MM.1S (cell line): Measurements from ENCODE around the gene SIM1.

Experiments used
- DNase-seq: peaks from one replicate; pipeline ENCODE4 v3.0.0-alpha.2; 2015
- H2AFZ ChIP-seq: fragments of 300-600 bp; sonication (generic); 2 replicates; pipeline ENCODE4 v1.6.0; 2016; ENCODE audit warnings: antibody characterized with exemption, low read length
- H3F3A ChIP-seq: fragments of 300-600 bp; sonication (generic); 2 replicates; pipeline ENCODE4 v1.6.1; 2016; ENCODE audit warnings: mild to moderate bottlenecking, antibody characterized with exemption, low read length, moderate library complexity, mixed read lengths; ENCODE audit not compliant: insufficient read depth
- H3K27ac ChIP-seq: fragments of 300-600 bp; sonication (generic); 2 replicates; pipeline ENCODE4 v1.5.1; 2016; ENCODE audit warnings: mild to moderate bottlenecking, low read length
- H3K27me3 ChIP-seq: fragments of 300-600 bp; sonication (generic); replicated peaks from 2 replicates; pipeline ENCODE4 v1.6.0; 2016; ENCODE audit warnings: low read length; ENCODE audit not compliant: insufficient read depth
- H3K36me3 ChIP-seq: fragments of 300-600 bp; sonication (generic); replicated peaks from 2 replicates; pipeline ENCODE4 v1.6.1; 2016; ENCODE audit warnings: mild to moderate bottlenecking, low read length, mixed read lengths; ENCODE audit not compliant: insufficient read depth
- H3K4me1 ChIP-seq: fragments of 300-600 bp; sonication (generic); 2 replicates; pipeline ENCODE4 v1.6.1; 2016; ENCODE audit warnings: low read length, mixed read lengths
- H3K4me2 ChIP-seq: fragments of 300-600 bp; sonication (generic); 2 replicates; pipeline ENCODE4 v1.6.0; 2016; ENCODE audit warnings: low read depth, low read length
- H3K4me3 ChIP-seq: fragments of 300-600 bp; sonication (generic); 2 replicates; pipeline ENCODE4 v1.5.1; 2016; ENCODE audit warnings: low read length, mixed read lengths
- H3K79me2 ChIP-seq: fragments of 300-600 bp; sonication (generic); 2 replicates; pipeline ENCODE4 v1.6.1; 2016; ENCODE audit warnings: mixed run types, low read length, mixed read lengths
- H3K9ac ChIP-seq: fragments of 300-600 bp; sonication (generic); 2 replicates; pipeline ENCODE4 v1.6.1; 2016; ENCODE audit warnings: low read length, mixed read lengths
- H3K9me2 ChIP-seq: fragments of 300-600 bp; sonication (generic); replicated peaks from 2 replicates; pipeline ENCODE4 v1.6.1; 2016; ENCODE audit warnings: mild to moderate bottlenecking, low read length, mixed read lengths; ENCODE audit not compliant: insufficient read depth
- H3K9me3 ChIP-seq: fragments of 300-600 bp; sonication (generic); replicated peaks from 2 replicates; pipeline ENCODE4 v1.6.1; 2016; ENCODE audit warnings: mild to moderate bottlenecking, low read length, mixed read lengths; ENCODE audit not compliant: insufficient read depth
- H4K20me1 ChIP-seq: fragments of 300-600 bp; sonication (generic); 2 replicates; pipeline ENCODE4 v1.6.1; 2016; ENCODE audit warnings: mild to moderate bottlenecking, low read length, moderate library complexity, mixed read lengths; ENCODE audit not compliant: insufficient read depth
- CTCF ChIP-seq: fragments of 300-600 bp; sonication (generic); IDR thresholded peaks from 2 replicates; pipeline ENCODE4 v1.5.1; 2016; ENCODE audit warnings: antibody characterized with exemption, low read length, mixed read lengths
- EZH2 ChIP-seq: fragments of 300-600 bp; sonication (generic); optimal IDR thresholded peaks from 2 replicates; pipeline ENCODE3; 2017; ENCODE audit warnings: low read depth, mild to moderate bottlenecking, antibody characterized with exemption, low read length, mixed read lengths
- EZH2phosphoT487 ChIP-seq: fragments of 300-600 bp; sonication (generic); IDR thresholded peaks from 2 replicates; pipeline ENCODE4 v1.6.1; 2018; ENCODE audit warnings: antibody characterized with exemption, low read length

SIM1 gene

GRCh38 chr6:100454551-100455229 is 10.0 kb downstream of the SIM1 start:
- H3K9ac ChIP-seq, result no peak overlapping the region
- H3K4me2 ChIP-seq, result no peak overlapping the region
- no peaks in the 10 kb centered on the region for H3K79me2 ChIP-seq
- H3K27me3 ChIP-seq, result no peaks in the 10 kb centered on the region
- no peak overlapping the region for H3K4me3 ChIP-seq
- no peaks in the 10 kb centered on the region for H3K9me2 ChIP-seq
- H2AFZ ChIP-seq, result no peak overlapping the region
- H3K9me3 ChIP-seq, result no peaks in the 10 kb centered on the region
- H3K36me3 ChIP-seq, result no peaks in the 10 kb centered on the region
- no peaks in the 10 kb centered on the region for H4K20me1 ChIP-seq
- DNase-seq, result no peak
- TF ChIP-seq CTCF, result no peak
- no peak for TF ChIP-seq EZH2
- no peak for TF ChIP-seq EZH2phosphoT487
- H3K27ac ChIP-seq, result no peak overlapping the region
- no peaks in the 10 kb centered on the region for H3K4me1 ChIP-seq
- no peaks in the 10 kb centered on the region for H3F3A ChIP-seq

GRCh38 chr6:100453701-100454521 is 10.8 kb downstream of the SIM1 start:
- DNase-seq, result no peak
- TF ChIP-seq EZH2 (no peak), CTCF (no peak), EZH2phosphoT487 (no peak)
- Histone ChIP-seq H3F3A (no peaks in the 10 kb centered on the region), H2AFZ (no peak overlapping the region), H3K36me3 (no peaks in the 10 kb centered on the region), H3K27ac (no peak overlapping the region), H3K9ac (no peak overlapping the region), H3K4me1 (no peaks in the 10 kb centered on the region), H3K4me2 (no peak overlapping the region), H3K27me3 (no peaks in the 10 kb centered on the region), H3K9me3 (no peaks in the 10 kb centered on the region), H3K9me2 (no peaks in the 10 kb centered on the region), H3K79me2 (no peaks in the 10 kb centered on the region), H4K20me1 (no peaks in the 10 kb centered on the region), H3K4me3 (no peak overlapping the region)

DNA sequence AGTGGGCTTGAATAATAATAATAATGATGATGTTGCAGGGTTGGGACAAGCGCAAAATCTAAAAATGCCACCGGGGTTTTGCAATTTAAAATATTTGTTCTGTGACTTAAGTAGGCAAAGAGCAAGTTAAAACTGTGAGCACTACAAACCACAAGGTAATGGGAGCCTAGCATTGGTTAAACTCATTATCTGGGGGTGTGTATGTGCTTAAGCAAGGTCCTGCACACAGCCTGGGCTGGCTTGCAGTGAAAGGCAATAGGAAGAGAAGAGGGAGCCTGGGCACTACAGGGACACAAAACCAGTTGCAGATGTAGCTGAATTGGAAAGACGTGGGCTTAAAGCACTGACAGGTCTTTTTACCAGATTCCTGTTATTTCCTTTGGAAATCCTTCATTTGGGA is 11.7 kb downstream of the SIM1 start:
- H3K9me2 ChIP-seq, result no peaks in the 10 kb centered on the region
- no peak for TF ChIP-seq CTCF
- TF ChIP-seq EZH2, result no peak
- no peak for TF ChIP-seq EZH2phosphoT487
- H3K36me3 ChIP-seq, result no peaks in the 10 kb centered on the region
- H3F3A ChIP-seq, result no peaks in the 10 kb centered on the region
- no peaks in the 10 kb centered on the region for H3K4me1 ChIP-seq
- H4K20me1 ChIP-seq, result no peaks in the 10 kb centered on the region
- no peak overlapping the region for H3K9ac ChIP-seq
- H3K4me2 ChIP-seq, result no peak overlapping the region
- H3K27ac ChIP-seq, result no peak overlapping the region
- no peak overlapping the region for H2AFZ ChIP-seq
- DNase-seq, result no peak
- no peaks in the 10 kb centered on the region for H3K79me2 ChIP-seq
- H3K9me3 ChIP-seq, result no peaks in the 10 kb centered on the region
- no peak overlapping the region for H3K4me3 ChIP-seq
- H3K27me3 ChIP-seq, result no peaks in the 10 kb centered on the region
